HEK293 (cell line): ENCODE measurements around the gene ANKRD33B.

Experiments used
- HOXA7 ChIP-seq: sonication (generic); formaldehyde crosslinking; IDR thresholded peaks from 2 replicates; pipeline ENCODE4 v1.8.1; 2022; ENCODE audit warnings: missing genetic modification reagents, borderline replicate concordance
- YY1 ChIP-seq: fragments of 450-650 bp; formaldehyde crosslinking; IDR thresholded peaks from 2 replicates; pipeline ENCODE4 v1.5.1; 2018; ENCODE audit warnings: missing biosample characterization, missing genetic modification characterization
- ZBTB17 ChIP-seq: fragments of 450-650 bp; formaldehyde crosslinking; IDR thresholded peaks from 2 replicates; pipeline ENCODE4 v1.5.1; 2016; ENCODE audit warnings: missing biosample characterization, missing genetic modification characterization
- ZNF48 ChIP-seq: fragments of 450-650 bp; formaldehyde crosslinking; IDR thresholded peaks from 2 replicates; pipeline ENCODE4 v1.5.1; 2016; ENCODE audit warnings: missing biosample characterization, missing genetic modification characterization
- ZNF830 ChIP-seq: fragments of 450-650 bp; IDR thresholded peaks from 2 replicates; pipeline ENCODE4 v1.5.0; 2018; ENCODE audit warnings: missing biosample characterization, missing genetic modification characterization, low read depth, mild to moderate bottlenecking, moderate library complexity
- TF ChIP-seq, protein P1 (sequence below): fragments of 450-650 bp; formaldehyde crosslinking; IDR thresholded peaks from 2 replicates; pipeline ENCODE4 v1.5.1; 2016; ENCODE audit warnings: missing biosample characterization, missing genetic modification characterization, low read depth

DNA sequence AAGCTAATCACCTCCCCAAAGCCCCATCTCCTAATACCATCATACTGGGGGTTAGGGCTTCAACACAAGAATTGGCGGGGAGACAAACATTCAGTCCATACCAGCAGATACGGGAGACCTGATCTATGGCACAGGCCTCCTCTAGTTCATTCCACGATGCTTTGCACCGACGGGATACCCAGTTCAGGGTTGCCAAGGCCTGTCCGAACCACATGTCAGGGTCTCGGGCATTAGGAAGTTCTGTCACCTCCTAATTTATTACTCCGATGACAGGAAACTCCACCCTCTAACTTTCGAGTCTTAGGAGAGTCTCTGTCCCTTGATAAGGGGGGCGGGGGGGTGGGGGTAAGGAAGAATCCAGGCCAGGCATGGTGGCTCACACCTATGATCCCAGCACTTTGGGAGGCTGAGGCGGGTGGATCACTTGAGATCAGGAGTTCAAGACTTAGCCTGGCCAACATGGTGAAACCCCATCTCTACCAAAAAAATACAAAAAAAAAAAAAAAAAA, 23.8 kb upstream of the ANKRD33B start:
- no peak for TF ChIP-seq YY1 (tag by site-specific recombination)
- TF ChIP-seq ZNF48 (tag by site-specific recombination): no peak
- TF ChIP-seq ZNF830: no peak
- TF ChIP-seq ZBTB17 (tag by site-specific recombination): no peak
- TF ChIP-seq, protein P1, sequence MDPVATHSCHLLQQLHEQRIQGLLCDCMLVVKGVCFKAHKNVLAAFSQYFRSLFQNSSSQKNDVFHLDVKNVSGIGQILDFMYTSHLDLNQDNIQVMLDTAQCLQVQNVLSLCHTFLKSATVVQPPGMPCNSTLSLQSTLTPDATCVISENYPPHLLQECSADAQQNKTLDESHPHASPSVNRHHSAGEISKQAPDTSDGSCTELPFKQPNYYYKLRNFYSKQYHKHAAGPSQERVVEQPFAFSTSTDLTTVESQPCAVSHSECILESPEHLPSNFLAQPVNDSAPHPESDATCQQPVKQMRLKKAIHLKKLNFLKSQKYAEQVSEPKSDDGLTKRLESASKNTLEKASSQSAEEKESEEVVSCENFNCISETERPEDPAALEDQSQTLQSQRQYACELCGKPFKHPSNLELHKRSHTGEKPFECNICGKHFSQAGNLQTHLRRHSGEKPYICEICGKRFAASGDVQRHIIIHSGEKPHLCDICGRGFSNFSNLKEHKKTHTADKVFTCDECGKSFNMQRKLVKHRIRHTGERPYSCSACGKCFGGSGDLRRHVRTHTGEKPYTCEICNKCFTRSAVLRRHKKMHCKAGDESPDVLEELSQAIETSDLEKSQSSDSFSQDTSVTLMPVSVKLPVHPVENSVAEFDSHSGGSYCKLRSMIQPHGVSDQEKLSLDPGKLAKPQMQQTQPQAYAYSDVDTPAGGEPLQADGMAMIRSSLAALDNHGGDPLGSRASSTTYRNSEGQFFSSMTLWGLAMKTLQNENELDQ (tag by site-specific recombination): no peak
- no peak for TF ChIP-seq HOXA7 (CRISPR knock-in tag)
